Activated naive CD8-positive, alpha-beta T cell treated with anti-CD3 and anti-CD28 coated beads, Interleukin-2, amount 10 ng/mL, durations not matched to agents 7 days and 5 days (primary cell): Measurements from ENCODE around the gene NAGK. TPM values are rescaled to one million over a fixed set of nuclear protein-coding genes. Genes with fewer than 3 reads are reported as not detected.
"Not testable (repeated sequence)": the region's sequence is repeated elsewhere in the genome, so short reads cannot be mapped to it uniquely, and the experiment has no call there.

Source experiments
- ATAC-seq: fragments of 150-1000 bp; cut with Tn5 transposase; one replicate; pipeline ENCODE4 v1.10.0; 2021; ENCODE audit warnings: low read depth, moderate library complexity
- POLR2A ChIA-PET: fragments of 350-600 bp; sonication (Branson Sonifier 250); formaldehyde crosslinking; loops from one replicate; lab custom pipeline; 2021; ENCODE audit warnings: antibody characterized with exemption; lab: Charles Lee
- DNase-seq: peaks from one replicate; pipeline ENCODE4 v3.0.0; 2021
- H3K27ac Mint-ChIP-seq: one replicate; pipeline ENCODE4 v1.8.0; 2022; ENCODE audit warnings: mild to moderate bottlenecking, mixed read lengths
- H3K27me3 Mint-ChIP-seq: one replicate; pipeline ENCODE4 v1.8.0; 2022; ENCODE audit warnings: mild to moderate bottlenecking, moderate library complexity, mixed read lengths
- H3K36me3 Mint-ChIP-seq: one replicate; pipeline ENCODE4 v1.8.0; 2021; ENCODE audit warnings: mild to moderate bottlenecking, mixed read lengths
- H3K4me1 Mint-ChIP-seq: one replicate; pipeline ENCODE4 v1.8.0; 2021; ENCODE audit warnings: mixed read lengths
- H3K4me3 Mint-ChIP-seq: one replicate; pipeline ENCODE4 v1.8.0; 2022; ENCODE audit warnings: mild to moderate bottlenecking, moderate library complexity, mixed read lengths
- H3K9me3 Mint-ChIP-seq: one replicate; pipeline ENCODE4 v1.8.0; 2021; ENCODE audit warnings: mixed read lengths
- total RNA-seq, 2 experiments: library from RNA; stranded (reverse); gene quantifications; one replicate each; pipeline ENCODE4 v1.2.3, GENCODE V29; 2021

Gene NAGK
- total RNA-seq, 2 experiments from 2014 or later, result 87.1 to 93.3 TPM

DNA sequence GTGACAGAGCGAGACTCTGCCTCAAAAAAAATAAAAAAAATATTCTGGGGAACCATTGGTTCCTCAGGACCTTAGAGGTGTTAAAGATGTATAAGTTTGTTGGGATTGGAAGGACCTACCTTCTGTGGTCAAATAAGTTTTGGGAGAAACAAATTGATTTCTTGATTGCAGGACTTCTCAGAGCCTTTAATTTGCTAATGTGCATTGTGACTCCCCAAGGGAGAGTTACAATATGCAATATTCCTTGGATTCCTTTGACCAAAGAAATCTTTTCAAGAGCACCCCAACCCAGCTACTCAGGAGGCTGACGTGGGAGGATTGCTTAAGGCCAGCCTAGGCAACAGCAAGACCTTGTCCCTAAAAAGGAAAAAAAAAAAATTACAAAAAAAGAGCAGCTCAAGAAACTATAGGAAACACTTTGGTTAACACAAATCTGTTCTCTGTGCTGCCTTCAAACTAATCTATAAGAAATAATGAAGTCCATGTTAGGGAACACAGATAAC lies 6.5 kb downstream of the NAGK start:
- H3K4me1 Mint-ChIP-seq, result peaks cover 24% of the 10 kb centered on the region
- no peak overlapping the region for H3K4me3 Mint-ChIP-seq
- H3K27me3 Mint-ChIP-seq, result no peaks in the 10 kb centered on the region
- no peaks in the 10 kb centered on the region for H3K9me3 Mint-ChIP-seq
- H3K27ac Mint-ChIP-seq, result no peak overlapping the region
- DNase-seq, result no peak
- peaks cover 23% of the 10 kb centered on the region for H3K36me3 Mint-ChIP-seq
- ATAC-seq, result no peak
- POLR2A ChIA-PET, result no interaction called here

DNA sequence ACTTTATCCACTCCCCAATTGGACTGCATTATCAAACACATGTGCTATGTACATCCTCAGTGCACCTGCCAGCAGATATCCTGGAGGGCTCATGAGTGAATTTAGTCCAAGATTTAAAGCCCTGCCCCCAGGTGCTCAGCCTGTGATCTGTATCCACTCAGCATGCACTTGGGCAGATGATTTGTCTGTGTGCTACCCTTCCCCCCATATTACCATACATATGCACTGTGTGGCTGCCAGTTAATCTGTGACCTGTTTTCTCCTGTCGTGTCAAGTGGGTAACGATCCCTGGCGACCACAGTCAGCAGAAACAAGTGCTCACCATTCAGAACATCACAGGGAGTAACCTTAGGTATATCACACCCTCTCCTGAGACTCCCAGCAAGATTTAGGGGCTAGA lies 10.2 kb downstream of the NAGK start:
- H3K27ac Mint-ChIP-seq, result no peak overlapping the region
- no peaks in the 10 kb centered on the region for H3K27me3 Mint-ChIP-seq
- POLR2A ChIA-PET, result no interaction called here
- DNase-seq (no peak), ATAC-seq (no peak)
- no peaks in the 10 kb centered on the region for H3K9me3 Mint-ChIP-seq
- H3K4me1 Mint-ChIP-seq, result peaks cover 8% of the 10 kb centered on the region
- peaks cover 16% of the 10 kb centered on the region for H3K36me3 Mint-ChIP-seq
- H3K4me3 Mint-ChIP-seq, result no peak overlapping the region

DNA sequence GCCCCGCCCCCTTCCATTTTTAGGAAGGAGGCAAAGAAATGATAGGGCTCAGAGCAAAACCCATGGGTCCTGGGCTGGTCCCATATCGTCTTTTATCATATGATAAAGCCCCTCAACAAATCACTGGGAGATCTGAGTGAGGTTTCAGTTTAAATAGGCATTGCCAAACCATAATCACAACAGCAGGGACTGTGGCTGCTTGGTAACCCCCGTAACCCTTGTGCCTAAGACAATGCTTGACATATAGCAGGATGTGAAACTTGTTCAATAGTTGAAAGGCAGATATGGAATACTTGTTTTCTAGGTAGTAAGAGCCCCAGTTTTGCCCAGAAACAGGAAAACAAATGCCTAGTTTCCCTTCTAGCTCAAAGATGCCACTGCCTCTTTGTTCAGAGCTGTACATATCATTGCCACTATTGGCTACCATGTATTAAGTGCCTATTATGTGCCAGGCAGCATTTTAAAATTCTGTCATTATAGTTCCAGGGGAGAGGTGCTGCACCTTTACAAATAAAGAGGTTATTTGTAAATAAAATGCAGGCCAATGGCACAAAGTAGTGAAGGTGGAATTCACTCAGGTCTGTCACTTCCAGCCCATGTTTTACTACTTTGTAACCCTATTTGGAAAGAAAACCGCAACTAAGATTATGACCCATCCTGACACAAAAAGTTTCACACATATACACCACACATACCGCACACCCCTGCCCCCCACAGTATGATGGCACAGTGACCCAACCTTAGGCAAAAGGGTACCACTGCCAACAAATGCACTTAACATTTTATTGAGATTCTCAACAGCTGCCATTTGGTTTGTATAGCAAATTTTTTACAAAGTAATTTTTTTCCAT lies 14.2 kb downstream of the NAGK start:
- Mint-ChIP-seq H3K9me3 (no peaks in the 10 kb centered on the region), H3K27ac (no peak overlapping the region), H3K36me3 (peaks cover 8% of the 10 kb centered on the region), H3K4me1 (peaks cover 7% of the 10 kb centered on the region), H3K27me3 (peaks cover 9% of the 10 kb centered on the region), H3K4me3 (no peak overlapping the region)
- no peak for ATAC-seq
- POLR2A ChIA-PET, result interaction anchor here (1.1 kb wide), 1 partner anchor 12 kb away, joined by 3 read pairs; no protein-coding TSS in a partner anchor
- no peak for DNase-seq

DNA sequence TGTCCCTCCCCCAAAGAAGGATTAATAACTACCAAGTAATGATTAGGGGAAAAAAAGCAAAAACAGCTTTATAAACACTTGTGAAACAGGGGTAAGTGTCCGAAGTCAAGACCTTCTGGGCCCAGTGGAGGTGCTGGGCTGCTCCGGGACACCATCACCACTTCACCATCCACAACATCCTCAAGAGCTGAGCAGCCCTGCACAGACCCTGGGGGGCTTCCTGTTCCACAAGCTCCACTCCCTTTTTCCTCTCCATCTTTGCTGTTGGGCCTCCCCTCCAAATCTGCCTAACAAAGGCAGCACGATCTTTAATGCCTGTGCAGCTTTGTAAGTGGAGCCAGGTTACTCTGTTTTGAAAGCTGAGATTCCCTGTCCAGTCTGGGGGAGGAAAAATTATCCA lies 14.8 kb downstream of the NAGK start:
- H3K27ac Mint-ChIP-seq, DNase-seq, H3K9me3 Mint-ChIP-seq, H3K36me3 Mint-ChIP-seq, ATAC-seq, H3K4me1 Mint-ChIP-seq, H3K27me3 Mint-ChIP-seq, H3K4me3 Mint-ChIP-seq: not testable (repeated sequence)
- POLR2A ChIA-PET, result interaction anchor here (0.9 to 1.1 kb wide), 2 partner anchors 13 to 15 kb away, joined by 3 read pairs; partner anchors contain the start of gene NAGK

DNA sequence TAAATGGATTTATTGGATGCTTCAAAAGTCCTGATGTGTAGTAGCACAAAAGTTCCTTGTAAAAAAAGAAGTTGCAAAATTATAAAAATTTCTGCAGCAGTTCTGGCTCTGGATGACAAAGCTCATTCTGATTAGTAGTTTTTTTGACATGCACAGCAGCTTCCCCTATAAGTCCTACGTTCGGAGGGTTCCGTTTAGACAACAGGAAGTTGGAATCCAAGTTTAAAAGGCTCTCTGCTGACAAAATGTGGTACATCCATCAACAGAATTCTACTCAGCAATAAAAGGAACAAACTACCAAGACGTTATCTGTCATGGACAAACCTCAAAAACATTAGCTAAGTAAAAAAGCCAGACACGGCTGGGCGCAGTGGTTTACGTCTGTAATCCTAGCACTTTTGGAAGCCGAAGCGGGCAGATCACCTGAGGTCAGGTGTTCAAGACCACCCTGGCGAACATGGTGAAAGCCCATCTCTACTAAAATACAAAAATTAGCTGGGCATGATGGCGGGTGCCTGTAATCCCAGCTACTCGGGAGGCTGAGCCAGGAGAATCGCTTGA lies 15.4 kb downstream of the NAGK start:
- not testable (repeated sequence) for H3K36me3 Mint-ChIP-seq, H3K27ac Mint-ChIP-seq, H3K4me1 Mint-ChIP-seq, DNase-seq, H3K9me3 Mint-ChIP-seq, H3K27me3 Mint-ChIP-seq, ATAC-seq
- POLR2A ChIA-PET, result interaction anchor here (0.9 kb wide), 1 partner anchor 16 kb away, joined by 3 read pairs; the partner anchor contains the start of gene NAGK
- H3K4me3 Mint-ChIP-seq, result peak overlapping the region; percentile 12

DNA sequence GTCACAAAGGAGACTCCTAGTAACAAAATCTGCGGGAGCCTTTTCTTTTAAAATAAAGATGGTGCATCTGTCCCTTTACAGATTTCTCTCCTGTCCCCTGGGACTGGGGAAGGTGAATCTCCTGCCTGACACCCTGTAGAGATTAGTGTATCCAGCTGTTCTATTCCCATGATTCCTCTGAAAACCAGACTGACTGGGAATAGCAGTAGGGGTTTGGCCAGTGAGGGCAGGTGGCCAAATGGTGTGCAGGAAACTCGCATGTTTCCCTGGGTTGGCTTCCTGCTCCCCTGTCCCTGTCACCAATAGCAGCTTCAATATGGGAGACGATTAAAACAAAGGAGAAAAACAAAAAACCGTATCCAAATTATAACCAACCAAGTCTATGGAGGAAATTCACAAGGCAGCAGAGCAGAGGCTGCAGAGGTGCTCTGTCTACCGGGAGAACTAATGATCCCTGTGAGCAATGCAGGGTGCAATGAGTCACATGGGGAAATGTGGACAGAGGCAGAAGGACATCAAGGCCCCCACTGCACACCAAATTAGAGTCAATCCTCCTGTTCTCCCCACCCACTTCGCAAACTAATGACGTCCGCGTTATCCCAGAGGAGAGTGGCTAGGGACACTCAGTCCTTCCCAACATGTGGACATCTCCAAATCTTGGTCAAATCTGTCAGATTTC lies 17.0 kb downstream of the NAGK start:
- H3K4me3 Mint-ChIP-seq, H3K27me3 Mint-ChIP-seq, DNase-seq, POLR2A ChIA-PET, H3K27ac Mint-ChIP-seq, ATAC-seq, H3K4me1 Mint-ChIP-seq, H3K36me3 Mint-ChIP-seq, H3K9me3 Mint-ChIP-seq: not testable (repeated sequence)

DNA sequence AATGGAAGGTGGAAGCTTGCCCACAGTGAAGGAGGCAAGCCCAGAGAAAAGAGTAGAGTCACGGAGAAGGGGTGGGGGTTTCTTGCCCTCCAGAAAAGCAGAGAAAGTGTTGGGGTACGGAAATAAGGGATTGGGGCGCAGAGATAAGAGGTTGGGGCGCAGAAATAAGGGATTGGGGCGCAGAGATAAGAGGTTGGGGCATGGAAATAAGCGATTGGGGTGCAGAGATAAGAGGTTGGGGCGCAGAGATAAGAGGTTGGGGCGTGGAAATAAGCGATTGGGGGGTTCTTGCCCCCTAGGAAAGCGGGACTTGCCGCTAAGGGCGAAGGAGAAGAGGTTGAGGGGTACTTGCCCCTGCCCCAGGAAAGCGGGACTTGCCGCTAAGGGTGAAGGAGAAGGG lies 21.0 kb downstream of the NAGK start:
- DNase-seq, H3K36me3 Mint-ChIP-seq, H3K9me3 Mint-ChIP-seq, H3K27me3 Mint-ChIP-seq, POLR2A ChIA-PET, H3K4me3 Mint-ChIP-seq, H3K27ac Mint-ChIP-seq, H3K4me1 Mint-ChIP-seq, ATAC-seq: not testable (repeated sequence)

DNA sequence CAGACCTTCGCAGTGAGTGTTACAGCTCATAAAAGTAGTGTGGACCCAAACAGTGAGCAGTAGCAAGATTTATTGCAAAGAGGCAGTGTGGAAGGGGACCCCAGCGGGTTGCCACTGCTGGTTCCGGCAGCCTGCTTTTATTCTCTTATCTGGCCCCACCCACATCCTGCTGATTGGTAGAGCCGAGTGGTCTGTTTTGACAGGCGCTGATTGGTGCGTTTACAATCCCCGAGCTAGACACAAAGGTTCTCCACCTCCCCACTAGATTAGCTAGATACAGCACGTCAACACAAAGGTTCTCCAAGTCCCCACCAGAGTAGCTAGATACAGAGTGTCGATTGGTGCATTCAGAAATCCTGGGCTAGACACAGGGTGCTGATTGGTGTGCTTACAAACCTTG lies 23.4 kb downstream of the NAGK start:
- H3K36me3 Mint-ChIP-seq, H3K27me3 Mint-ChIP-seq, H3K27ac Mint-ChIP-seq, POLR2A ChIA-PET, H3K4me1 Mint-ChIP-seq, H3K9me3 Mint-ChIP-seq, DNase-seq, H3K4me3 Mint-ChIP-seq, ATAC-seq: not testable (repeated sequence)

DNA sequence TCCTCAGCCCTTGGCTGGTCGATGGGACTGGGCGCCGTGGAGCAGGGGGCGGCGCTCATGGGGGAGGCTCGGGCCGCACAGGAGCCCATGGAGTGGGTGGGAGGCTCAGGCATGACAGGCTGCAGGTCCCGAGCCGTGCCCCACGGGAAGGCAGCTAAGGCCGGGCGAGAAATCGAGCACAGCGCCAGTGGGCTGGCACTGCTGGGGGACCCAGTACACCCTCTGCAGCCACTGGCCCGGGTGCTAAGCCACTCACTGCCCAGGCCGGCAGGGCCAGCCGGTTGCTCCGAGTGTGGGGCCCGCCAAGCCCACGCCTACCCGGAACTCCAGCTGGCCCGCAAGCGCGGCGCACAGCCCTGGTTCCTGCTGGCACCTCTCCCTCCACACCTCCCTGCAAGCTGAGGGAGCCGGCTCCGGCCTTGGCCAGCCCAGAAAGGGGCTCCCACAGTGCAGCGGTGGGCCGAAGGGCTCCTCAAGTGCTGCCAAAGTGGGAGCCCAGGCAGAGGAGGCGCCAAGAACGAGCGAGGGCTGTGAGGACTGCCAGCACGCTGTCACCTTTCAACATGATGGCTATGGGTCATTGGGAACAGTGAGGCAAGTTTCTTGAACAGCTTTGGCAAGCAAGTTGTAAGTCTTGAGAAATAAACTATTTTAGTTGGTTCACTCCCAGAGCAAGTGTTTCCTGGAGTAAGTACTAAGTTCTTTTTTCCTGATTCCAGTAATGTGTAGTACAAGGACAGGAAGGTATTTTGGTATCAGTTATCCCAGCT lies 24.2 kb downstream of the NAGK start:
- H3K27me3 Mint-ChIP-seq, H3K9me3 Mint-ChIP-seq, ATAC-seq, H3K4me3 Mint-ChIP-seq, H3K4me1 Mint-ChIP-seq, POLR2A ChIA-PET, DNase-seq, H3K27ac Mint-ChIP-seq, H3K36me3 Mint-ChIP-seq: not testable (repeated sequence)

DNA sequence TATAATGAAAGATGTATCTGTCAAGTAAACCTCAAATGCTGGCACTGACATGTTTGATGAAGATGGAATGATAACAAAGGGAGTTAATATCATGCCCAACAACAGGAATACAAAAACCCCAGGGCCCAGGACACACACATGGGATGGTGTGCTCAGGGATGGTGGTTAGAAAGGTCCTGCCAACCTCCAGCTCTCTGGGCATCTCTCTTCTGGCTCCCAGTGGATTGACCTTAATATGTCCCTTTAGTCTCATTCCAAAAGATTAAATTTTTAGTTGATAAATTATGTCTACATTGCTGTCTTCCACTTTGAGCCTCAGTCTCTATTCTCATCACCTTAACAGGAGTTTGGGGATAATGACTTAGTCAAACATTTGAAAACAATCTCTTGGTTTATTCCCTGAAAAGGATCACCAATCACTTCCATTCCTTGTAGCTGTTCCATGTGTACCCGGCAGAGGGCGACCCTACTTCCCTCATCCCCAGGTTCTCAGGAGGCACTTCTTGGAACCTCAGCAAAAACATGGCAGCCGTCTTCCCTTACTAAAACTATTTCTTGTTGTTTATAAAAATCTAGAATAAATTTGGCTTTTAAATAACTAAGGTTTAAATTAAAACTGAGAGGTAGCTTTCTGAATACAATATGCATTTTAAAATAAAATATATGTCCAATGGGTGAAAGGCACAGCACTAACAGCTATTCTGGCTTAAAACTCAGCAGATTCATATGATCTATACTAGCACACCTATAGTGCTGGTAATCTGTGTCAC lies 31.9 kb downstream of the NAGK start:
- ATAC-seq, result no peak
- peaks cover 3% of the 10 kb centered on the region for H3K27me3 Mint-ChIP-seq
- H3K4me3 Mint-ChIP-seq, result no peak overlapping the region
- H3K4me1 Mint-ChIP-seq, result peaks cover 2% of the 10 kb centered on the region
- POLR2A ChIA-PET, result interaction anchor here (1.3 to 1.9 kb wide), 2 partner anchors 30 to 32 kb away, joined by 5 to 7 read pairs; partner anchors contain the start of genes MPHOSPH10 and NAGK
- peaks cover 1% of the 10 kb centered on the region for H3K9me3 Mint-ChIP-seq
- peak; percentile 37 for DNase-seq
- H3K36me3 Mint-ChIP-seq, result peaks cover 1% of the 10 kb centered on the region
- H3K27ac Mint-ChIP-seq, result no peak overlapping the region

DNA sequence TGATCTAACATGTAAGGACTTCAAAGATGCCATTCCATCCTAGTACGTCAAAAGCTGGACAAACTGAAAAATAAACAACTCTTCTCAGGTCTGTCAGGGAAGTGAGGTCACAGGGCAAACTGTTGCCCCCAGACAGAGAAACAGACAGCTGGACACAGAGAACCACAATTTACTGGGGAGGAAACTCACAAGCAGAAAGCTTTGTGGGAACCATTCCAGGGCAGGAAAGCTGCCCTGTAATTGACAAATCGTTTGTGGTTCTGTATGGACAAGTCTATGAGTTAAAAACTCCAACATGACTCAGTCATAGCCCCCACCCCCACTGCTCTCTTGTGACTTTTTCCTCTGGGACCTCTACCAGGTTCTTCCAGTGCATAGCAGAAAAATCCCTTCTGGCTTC lies 33.2 kb downstream of the NAGK start:
- ATAC-seq (no peak), DNase-seq (no peak)
- H3K9me3 Mint-ChIP-seq, result peaks cover 5% of the 10 kb centered on the region
- H3K36me3 Mint-ChIP-seq, result peaks cover 5% of the 10 kb centered on the region
- POLR2A ChIA-PET, result interaction anchor here (1.9 kb wide), 1 partner anchor 33 kb away, joined by 7 read pairs; the partner anchor contains the start of gene NAGK
- H3K4me1 Mint-ChIP-seq, result peaks cover 2% of the 10 kb centered on the region
- H3K27me3 Mint-ChIP-seq, result peaks cover 3% of the 10 kb centered on the region
- H3K4me3 Mint-ChIP-seq, result no peak overlapping the region
- no peak overlapping the region for H3K27ac Mint-ChIP-seq

DNA sequence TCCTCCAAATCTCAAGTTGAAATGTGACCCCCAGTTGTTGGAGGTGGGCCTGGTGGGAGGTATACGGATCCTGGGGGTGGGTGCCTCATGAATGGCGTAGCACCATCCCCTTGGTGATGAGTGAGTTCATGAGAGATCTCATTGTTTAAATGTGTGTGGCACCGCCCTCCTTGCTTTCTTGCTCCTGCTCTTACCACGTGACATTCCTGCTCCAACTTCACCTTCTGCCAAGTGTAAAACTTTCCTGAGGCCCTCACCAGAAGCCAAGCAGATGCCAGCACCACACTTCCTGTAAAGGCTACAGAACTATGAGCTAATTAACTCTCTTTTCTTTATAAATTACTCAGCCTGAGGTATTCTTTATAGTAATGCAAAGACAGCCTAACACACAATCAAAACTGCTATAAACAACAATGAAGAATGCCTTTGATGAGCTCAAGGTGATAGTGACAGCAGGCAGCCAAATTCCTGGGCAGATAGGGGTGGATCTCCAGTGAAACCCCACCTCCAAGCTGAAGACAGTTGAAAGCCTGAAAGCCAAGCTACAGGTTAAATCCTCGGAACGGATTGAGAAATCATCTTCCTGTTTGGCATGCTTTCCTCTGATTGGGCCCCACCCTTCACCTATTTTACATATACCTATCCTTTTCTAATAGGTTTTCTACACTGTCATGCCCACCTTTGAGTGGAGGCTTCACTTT lies 34.7 kb downstream of the NAGK start:
- H3K36me3 Mint-ChIP-seq, result peaks cover 7% of the 10 kb centered on the region
- POLR2A ChIA-PET, result no interaction called here
- no peak for ATAC-seq
- H3K9me3 Mint-ChIP-seq, result peaks cover 5% of the 10 kb centered on the region
- peaks cover 3% of the 10 kb centered on the region for H3K27me3 Mint-ChIP-seq
- DNase-seq, result no peak
- H3K27ac Mint-ChIP-seq, result no peak overlapping the region
- peaks cover 2% of the 10 kb centered on the region for H3K4me1 Mint-ChIP-seq
- no peak overlapping the region for H3K4me3 Mint-ChIP-seq
